H9 (cell line): ENCODE measurements around the gene GLP2R. TPM values are rescaled to one million over a fixed set of nuclear protein-coding genes. Genes with fewer than 3 reads are reported as not detected.

Source experiments
- DNase-seq: peaks from one replicate; pipeline ENCODE4 v3.0.0-alpha.2; 2017
- H2AFZ ChIP-seq: one replicate; pipeline ENCODE4 v1.6.1; 2013; ENCODE audit warnings: mild to moderate bottlenecking, low read length, control low read depth, moderate library complexity
- H2AK5ac ChIP-seq: 2 replicates; pipeline ENCODE4 v1.6.1; 2013; ENCODE audit warnings: low read length, control low read depth, mixed read lengths; ENCODE audit not compliant: insufficient read length
- H2BK120ac ChIP-seq: one replicate; pipeline ENCODE4 v1.6.1; 2013; ENCODE audit warnings: low read depth, mild to moderate bottlenecking, low read length, control low read depth, inconsistent platforms; ENCODE audit not compliant: poor library complexity, severe bottlenecking
- H2BK12ac ChIP-seq: 2 replicates; pipeline ENCODE4 v1.6.1; 2013; ENCODE audit warnings: low read length, control low read depth, mixed read lengths, low read depth; ENCODE audit not compliant: insufficient read length
- H2BK15ac ChIP-seq: 2 replicates; pipeline ENCODE4 v1.6.1; 2013; ENCODE audit warnings: low read depth, low read length, control low read depth
- H2BK20ac ChIP-seq: one replicate; pipeline ENCODE4 v1.6.1; 2013; ENCODE audit warnings: low read depth, mild to moderate bottlenecking, low read length, control low read depth, inconsistent platforms; ENCODE audit not compliant: poor library complexity, severe bottlenecking
- H2BK5ac ChIP-seq: 2 replicates; pipeline ENCODE4 v1.6.1; 2013; ENCODE audit warnings: low read length, control low read depth, mixed read lengths; ENCODE audit not compliant: insufficient read length
- H3K14ac ChIP-seq: 2 replicates; pipeline ENCODE4 v1.6.1; 2013; ENCODE audit warnings: low read length, control low read depth; ENCODE audit not compliant: insufficient read depth
- H3K18ac ChIP-seq: 2 replicates; pipeline ENCODE4 v1.6.1; 2013; ENCODE audit warnings: low read depth, mild to moderate bottlenecking, mixed read lengths, low read length, control low read depth; ENCODE audit not compliant: insufficient read length
- H3K23ac ChIP-seq: 2 replicates; pipeline ENCODE4 v1.6.1; 2013; ENCODE audit warnings: low read length, control low read depth, mixed read lengths, low read depth; ENCODE audit not compliant: insufficient read length
- H3K23me2 ChIP-seq: 2 replicates; pipeline ENCODE4 v1.6.1; 2013; ENCODE audit warnings: low read depth, mild to moderate bottlenecking, mixed read lengths, low read length, control low read depth; ENCODE audit not compliant: insufficient read length, poor library complexity, severe bottlenecking
- H3K27ac ChIP-seq: 2 replicates; pipeline ENCODE4 v1.5.1; 2013; ENCODE audit warnings: low read length, control low read depth, mixed read lengths, low read depth; ENCODE audit not compliant: insufficient read length
- H3K27me3 ChIP-seq: 2 replicates; pipeline ENCODE4 v1.6.1; 2013; ENCODE audit warnings: low read length, control low read depth, inconsistent platforms; ENCODE audit not compliant: insufficient read depth
- H3K4ac ChIP-seq: 2 replicates; pipeline ENCODE4 v1.6.1; 2013; ENCODE audit warnings: low read depth, mild to moderate bottlenecking, control low read depth, inconsistent platforms, low read length, moderate library complexity
- H3K4me1 ChIP-seq: 2 replicates; pipeline ENCODE4 v1.6.1; 2013; ENCODE audit warnings: low read length, control low read depth, inconsistent platforms; ENCODE audit not compliant: insufficient read depth
- H3K4me2 ChIP-seq: 2 replicates; pipeline ENCODE4 v1.6.1; 2013; ENCODE audit warnings: low read length, control low read depth, mixed read lengths; ENCODE audit not compliant: insufficient read length, insufficient read depth
- H3K56ac ChIP-seq: 2 replicates; pipeline ENCODE4 v1.6.1; 2013; ENCODE audit warnings: low read depth, mild to moderate bottlenecking, mixed read lengths, low read length, control low read depth; ENCODE audit not compliant: insufficient read length
- H3K79me1 ChIP-seq: 2 replicates; pipeline ENCODE4 v1.6.1; 2013; ENCODE audit warnings: low read depth, mild to moderate bottlenecking, moderate library complexity, low read length, control low read depth, inconsistent platforms; ENCODE audit not compliant: insufficient read depth, poor library complexity, severe bottlenecking
- H3K79me2 ChIP-seq: 2 replicates; pipeline ENCODE4 v1.6.1; 2013; ENCODE audit warnings: low read length, control low read depth, inconsistent platforms; ENCODE audit not compliant: insufficient read depth
- H3K9ac ChIP-seq: 2 replicates; pipeline ENCODE4 v1.6.1; 2013; ENCODE audit warnings: low read length, control low read depth, mixed read lengths; ENCODE audit not compliant: insufficient read length; ENCODE audit errors: extremely low read depth
- H3K9me3 ChIP-seq: one replicate; pipeline ENCODE4 v1.6.1; 2013; ENCODE audit warnings: low read depth, low read length, inconsistent platforms; ENCODE audit not compliant: control insufficient read depth
- H3T11ph ChIP-seq: one replicate; pipeline ENCODE4 v1.6.1; 2013; ENCODE audit warnings: mild to moderate bottlenecking, low read length, control low read depth, inconsistent platforms
- H4K20me1 ChIP-seq: one replicate; pipeline ENCODE4 v1.6.1; 2013; ENCODE audit not compliant: control insufficient read depth, insufficient read length, insufficient read depth
- H4K5ac ChIP-seq: 2 replicates; pipeline ENCODE4 v1.6.1; 2013; ENCODE audit warnings: low read depth, mild to moderate bottlenecking, mixed read lengths, low read length, control low read depth; ENCODE audit not compliant: insufficient read length
- H4K8ac ChIP-seq: replicated peaks from 2 replicates; pipeline ENCODE4 v1.6.1; 2013; ENCODE audit warnings: low read length, control low read depth, mixed read lengths, low read depth; ENCODE audit not compliant: insufficient read length
- H4K91ac ChIP-seq: 2 replicates; pipeline ENCODE4 v1.6.1; 2013; ENCODE audit warnings: low read depth, mild to moderate bottlenecking, moderate library complexity, mixed read lengths, low read length, control low read depth; ENCODE audit not compliant: insufficient read length
- H3K27ac Mint-ChIP-seq, 3 experiments: 2 replicates in 2 of 3; 3 replicates in 1 of 3; pipeline ENCODE4 v1.8.0; 2020 to 2021; ENCODE audit warnings: mixed read lengths in 3 of 3, mild to moderate bottlenecking in 1 of 3, moderate library complexity in 1 of 3
- H3K27me3 Mint-ChIP-seq: 2 replicates; pipeline ENCODE4 v1.8.0; 2021; ENCODE audit warnings: low read depth, mild to moderate bottlenecking, moderate library complexity, mixed read lengths
- H3K36me3 Mint-ChIP-seq, 3 experiments: 2 replicates in 2 of 3; 3 replicates in 1 of 3; pipeline ENCODE4 v1.8.0; 2020 to 2021; ENCODE audit warnings: low read depth in 3 of 3, mixed read lengths in 3 of 3; ENCODE audit not compliant: insufficient read depth in 1 of 3
- H3K4me1 Mint-ChIP-seq, 2 experiments: 2 replicates each; pipeline ENCODE4 v1.8.0; 2020; ENCODE audit warnings: mixed read lengths in 2 of 2
- H3K4me3 Mint-ChIP-seq, 2 experiments: 2 replicates in 1 of 2; 3 replicates in 1 of 2; pipeline ENCODE4 v1.8.0; 2020 to 2021; ENCODE audit warnings: mild to moderate bottlenecking in 2 of 2, mixed read lengths in 2 of 2, moderate library complexity in 1 of 2
- H3K9me3 Mint-ChIP-seq, 2 experiments: 2 replicates in 1 of 2; 3 replicates in 1 of 2; pipeline ENCODE4 v1.8.0; 2020; ENCODE audit warnings: mild to moderate bottlenecking in 2 of 2, mixed read lengths in 2 of 2, moderate library complexity in 1 of 2
- WGBS: extraction: QIAGEN DNeasy Blood & Tissue Kit; methylation state at CpG from one replicate; pipeline ENCODE4 v1.1.7; 2013; ENCODE audit warnings: missing lambda C conversion rate, low lambda C conversion rate, mixed read lengths; ENCODE audit not compliant: insufficient read length; ENCODE audit errors: extremely low coverage; 5-methylcytosine and 5-hydroxymethylcytosine counted together
- total RNA-seq: library from RNA; stranded (reverse); gene quantifications from 2 replicates; pipeline ENCODE4 v1.2.1, GENCODE V29; 2021
- TF ChIP-seq, protein P1 (sequence below): fragments of 200-600 bp; sonication (generic); conservative IDR thresholded peaks from 3 replicates; pipeline ENCODE4 v1.8.0; 2021; ENCODE audit warnings: antibody characterized with exemption, mild to moderate bottlenecking

GLP2R gene
- total RNA-seq, 1 experiment from 2014 or later: not detected

DNA sequence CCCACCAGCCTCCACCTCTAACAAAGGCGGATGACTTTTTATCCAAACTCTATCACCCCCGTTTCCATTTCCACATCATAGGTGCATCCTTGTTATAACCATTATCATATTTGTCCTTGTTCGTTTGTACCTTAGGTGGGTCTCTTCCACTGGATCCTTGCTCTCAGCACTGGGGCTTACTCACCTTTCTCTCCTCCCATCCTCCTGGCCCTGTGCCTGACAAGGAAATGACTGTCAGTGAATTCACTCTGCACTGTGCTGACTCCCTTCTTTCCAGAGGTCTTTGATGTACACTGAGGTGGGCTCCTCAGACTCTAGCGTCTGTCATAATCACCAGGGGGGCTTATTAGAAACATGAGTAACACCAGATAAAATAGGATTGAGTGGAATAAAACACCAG, 7.0 kb upstream of the GLP2R start:
- H2BK15ac ChIP-seq: no peak overlapping the region
- H3K27ac Mint-ChIP-seq: no peak overlapping the region; a peak in 1 of 7 replicates

More for the DNA sequence above, 7.0 kb upstream of the GLP2R start:
- H3K4ac ChIP-seq: no peak overlapping the region
- Mint-ChIP-seq H3K4me3 (no peak overlapping the region), H3K4me1 (peaks cover 4 to 6% of the 10 kb centered on the region in 2 experiments; a peak in 3 of 4 replicates), H3K9me3 (peaks cover 2 to 3% of the 10 kb centered on the region in 2 experiments; a peak in 3 of 5 replicates), H3K27me3 (peaks cover 2% of the 10 kb centered on the region; the same call in 1 of the 2 replicates), H3K36me3 (no peaks in the 10 kb centered on the region)
- H2AK5ac ChIP-seq: no peak overlapping the region
- WGBS: no CpG with 5 or more reads among the region's 4 CpGs
- no peak overlapping the region for H4K5ac ChIP-seq
- DNase-seq: no peak
- no peak overlapping the region for H2BK120ac ChIP-seq
- no peak overlapping the region for H3K4me2 ChIP-seq
- no peaks in the 10 kb centered on the region for H3K9me3 ChIP-seq
- H3K14ac ChIP-seq: no peak overlapping the region
- H2BK20ac ChIP-seq: no peak overlapping the region
- H2AFZ ChIP-seq: no peak overlapping the region
- H3K23me2 ChIP-seq: no peaks in the 10 kb centered on the region
- no peak overlapping the region for H4K91ac ChIP-seq
- no peak overlapping the region for H2BK12ac ChIP-seq
- no peak overlapping the region for H2BK5ac ChIP-seq
- H3K56ac ChIP-seq: no peak overlapping the region
- no peaks in the 10 kb centered on the region for H3K27me3 ChIP-seq
- no peaks in the 10 kb centered on the region for H3K79me2 ChIP-seq
- no peaks in the 10 kb centered on the region for H4K20me1 ChIP-seq
- no peak overlapping the region for H3K27ac ChIP-seq
- TF ChIP-seq, protein P1, sequence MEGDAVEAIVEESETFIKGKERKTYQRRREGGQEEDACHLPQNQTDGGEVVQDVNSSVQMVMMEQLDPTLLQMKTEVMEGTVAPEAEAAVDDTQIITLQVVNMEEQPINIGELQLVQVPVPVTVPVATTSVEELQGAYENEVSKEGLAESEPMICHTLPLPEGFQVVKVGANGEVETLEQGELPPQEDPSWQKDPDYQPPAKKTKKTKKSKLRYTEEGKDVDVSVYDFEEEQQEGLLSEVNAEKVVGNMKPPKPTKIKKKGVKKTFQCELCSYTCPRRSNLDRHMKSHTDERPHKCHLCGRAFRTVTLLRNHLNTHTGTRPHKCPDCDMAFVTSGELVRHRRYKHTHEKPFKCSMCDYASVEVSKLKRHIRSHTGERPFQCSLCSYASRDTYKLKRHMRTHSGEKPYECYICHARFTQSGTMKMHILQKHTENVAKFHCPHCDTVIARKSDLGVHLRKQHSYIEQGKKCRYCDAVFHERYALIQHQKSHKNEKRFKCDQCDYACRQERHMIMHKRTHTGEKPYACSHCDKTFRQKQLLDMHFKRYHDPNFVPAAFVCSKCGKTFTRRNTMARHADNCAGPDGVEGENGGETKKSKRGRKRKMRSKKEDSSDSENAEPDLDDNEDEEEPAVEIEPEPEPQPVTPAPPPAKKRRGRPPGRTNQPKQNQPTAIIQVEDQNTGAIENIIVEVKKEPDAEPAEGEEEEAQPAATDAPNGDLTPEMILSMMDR: no peak
- H4K8ac ChIP-seq: no peak overlapping the region
- no peak overlapping the region for H3K23ac ChIP-seq
- no peaks in the 10 kb centered on the region for H3K79me1 ChIP-seq
- H3K18ac ChIP-seq: no peak overlapping the region
- peaks cover 3% of the 10 kb centered on the region; the same call in 1 of the 2 replicates for H3K4me1 ChIP-seq
- H3K9ac ChIP-seq: no peak overlapping the region
- no peak overlapping the region for H3T11ph ChIP-seq
